Pons (tissue), 1 donor: ENCODE results near the gene EXOSC5.

Experiments
- DNase-seq: peaks from one replicate; pipeline ENCODE4 v3.0.0-alpha.2; 2016; ENCODE audit warnings: low spot score

EXOSC5 gene

DNA sequence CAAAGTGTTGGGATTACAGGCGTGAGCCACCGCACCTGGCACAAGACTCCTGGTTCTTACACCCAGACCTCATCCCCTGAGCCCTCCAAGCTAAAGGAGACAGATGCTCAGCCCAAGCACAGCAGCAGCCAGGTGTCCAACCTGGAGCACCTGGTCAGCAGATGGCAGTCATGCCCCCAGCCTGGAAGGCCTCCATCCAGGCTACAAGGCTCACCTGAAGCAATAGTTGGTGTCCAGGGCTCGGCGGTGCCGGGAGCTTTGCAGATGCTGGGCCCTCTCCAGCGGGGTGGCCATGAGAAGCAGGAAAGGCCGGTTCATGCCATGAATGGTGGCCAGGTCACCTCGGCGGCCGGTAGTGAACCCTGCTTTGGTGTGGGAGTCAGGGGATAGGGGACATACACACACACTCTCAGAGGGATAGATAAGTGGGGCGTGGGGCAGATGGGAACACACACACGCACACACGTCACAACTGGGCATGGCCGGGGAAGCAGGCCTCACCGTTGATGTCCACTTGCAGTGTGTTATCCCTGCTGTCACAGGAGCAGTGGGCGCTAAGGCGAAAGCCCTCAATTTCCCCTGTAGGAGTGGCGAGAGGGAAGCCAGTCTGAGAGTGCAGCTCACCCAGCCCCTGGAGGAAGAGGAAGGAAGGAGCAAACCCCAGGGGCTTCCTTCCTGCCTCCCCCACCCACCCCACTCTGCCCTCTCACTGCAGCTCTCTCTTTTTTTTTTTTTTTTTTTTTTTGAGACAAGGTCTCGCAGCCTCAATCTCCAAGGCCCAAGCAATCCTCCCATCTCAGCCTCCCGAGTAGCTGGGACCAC is 55.3 kb downstream of the EXOSC5 start:
- DNase-seq = no peak

DNA sequence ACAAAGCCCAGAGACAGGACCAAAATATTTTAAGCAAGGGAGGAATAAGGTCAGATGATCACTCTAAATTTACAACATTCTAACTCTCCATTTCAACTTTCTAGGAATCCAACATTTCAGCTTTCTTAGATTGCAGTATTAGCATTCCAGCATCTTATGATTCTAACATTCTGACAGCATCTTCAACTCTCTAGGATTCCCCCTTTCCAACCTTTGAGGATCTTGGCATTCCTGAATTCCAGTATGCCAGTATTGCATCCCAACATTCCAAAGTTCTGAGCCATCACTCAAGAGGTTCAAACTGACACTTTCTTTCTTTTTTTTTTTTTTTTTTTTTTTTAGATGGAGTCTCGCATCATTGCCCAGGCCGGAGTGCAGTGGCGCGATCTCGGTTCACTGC is 57.2 kb downstream of the EXOSC5 start:
- DNase-seq = no peak
